SU-DHL-6 (cell line): Measurements from ENCODE around the gene ACTL10.

Source experiments
- H2AFZ ChIP-seq: fragments of 200-600 bp; sonication (generic); 2 replicates; pipeline ENCODE4 v1.6.1; 2014; ENCODE audit warnings: low read depth, mild to moderate bottlenecking, moderate library complexity, mixed read lengths, antibody characterized with exemption, low read length; ENCODE audit not compliant: severe bottlenecking
- H3F3A ChIP-seq: fragments of 200-600 bp; shearing (Covaris generic); 2 replicates; pipeline ENCODE4 v1.6.0; 2016; ENCODE audit warnings: antibody characterized with exemption, mild to moderate bottlenecking; ENCODE audit not compliant: insufficient read depth
- H3K27ac ChIP-seq: fragments of 200-600 bp; sonication (generic); 2 replicates; pipeline ENCODE4 v1.5.1; 2016; ENCODE audit warnings: low read depth, mild to moderate bottlenecking, low read length, moderate library complexity, mixed read lengths
- H3K27me3 ChIP-seq: fragments of 200-600 bp; sonication (generic), shearing (Covaris generic); 2 replicates; pipeline ENCODE4 v1.6.0; 2014; ENCODE audit warnings: mild to moderate bottlenecking, low read length
- H3K36me3 ChIP-seq: fragments of 200-600 bp; sonication (generic); 2 replicates; pipeline ENCODE4 v1.6.1; 2014; ENCODE audit warnings: mild to moderate bottlenecking, low read length, mixed read lengths
- H3K4me2 ChIP-seq: fragments of 300-600, 200-600 bp; shearing (Covaris generic), sonication (generic); 2 replicates; pipeline ENCODE4 v1.6.0; 2014; ENCODE audit warnings: low read length, low read depth, mild to moderate bottlenecking; ENCODE audit not compliant: poor library complexity, severe bottlenecking
- H3K4me3 ChIP-seq: fragments of 200-600 bp; sonication (generic); 2 replicates; pipeline ENCODE4 v1.5.1; 2014; ENCODE audit warnings: antibody characterized with exemption, low read length, mild to moderate bottlenecking, mixed read lengths; ENCODE audit not compliant: insufficient read depth, poor library complexity, severe bottlenecking
- H3K79me2 ChIP-seq: fragments of 200-600 bp; sonication (generic); 2 replicates; pipeline ENCODE4 v1.6.1; 2014; ENCODE audit warnings: mild to moderate bottlenecking, low read length, moderate library complexity; ENCODE audit not compliant: insufficient read depth
- H3K9ac ChIP-seq: fragments of 200-600 bp; sonication (generic); 2 replicates; pipeline ENCODE4 v1.7.0; 2014; ENCODE audit warnings: mild to moderate bottlenecking, low read length
- H3K9me2 ChIP-seq: fragments of 200-600 bp; sonication (generic); replicated peaks from 2 replicates; pipeline ENCODE4 v1.6.1; 2014; ENCODE audit warnings: low read length; ENCODE audit not compliant: insufficient read depth
- H3K9me3 ChIP-seq: fragments of 200-600 bp; sonication (generic); 2 replicates; pipeline ENCODE4 v1.6.1; 2014; ENCODE audit warnings: low read length, mixed read lengths; ENCODE audit not compliant: insufficient read depth
- H4K20me1 ChIP-seq: fragments of 200-600 bp; sonication (generic); 2 replicates; pipeline ENCODE4 v1.6.1; 2014; ENCODE audit warnings: low read depth, mild to moderate bottlenecking, antibody characterized with exemption, low read length, moderate library complexity, mixed read lengths
- CTCF ChIP-seq: fragments of 200-600 bp; sonication (generic); IDR thresholded peaks from one replicate; pipeline ENCODE4 v1.5.1; 2017; ENCODE audit warnings: antibody characterized with exemption, mild to moderate bottlenecking, low read length, moderate library complexity; ENCODE audit not compliant: insufficient read depth, poor library complexity, severe bottlenecking
- EZH2phosphoT487 ChIP-seq: fragments of 200-600 bp; sonication (generic), shearing (Covaris generic); conservative IDR thresholded peaks from 2 replicates; pipeline ENCODE4 v1.6.1; 2018; ENCODE audit warnings: mild to moderate bottlenecking, antibody characterized with exemption, low read length, moderate library complexity, mixed read lengths

ACTL10 gene

GRCh38 chr20:33688938-33689424, 22.2 kb downstream of the ACTL10 start:
- H3K27me3 ChIP-seq: no peaks in the 10 kb centered on the region
- H2AFZ ChIP-seq: no peak overlapping the region
- H3K9ac ChIP-seq: no peak overlapping the region
- no peaks in the 10 kb centered on the region for H3K9me3 ChIP-seq
- H3K36me3 ChIP-seq: no peaks in the 10 kb centered on the region
- H3K9me2 ChIP-seq: no peaks in the 10 kb centered on the region
- no peaks in the 10 kb centered on the region for H4K20me1 ChIP-seq
- TF ChIP-seq CTCF (no peak), EZH2phosphoT487 (no peak)
- H3K4me3 ChIP-seq: no peak overlapping the region
- no peak overlapping the region for H3K4me2 ChIP-seq
- H3K79me2 ChIP-seq: peaks cover 12% of the 10 kb centered on the region
- peaks cover 22% of the 10 kb centered on the region; the same call in 1 of the 2 replicates for H3F3A ChIP-seq
- H3K27ac ChIP-seq: no peak overlapping the region

- Histone ChIP-seq H3K4me3 (no peak overlapping the region), H3K9me3 (no peaks in the 10 kb centered on the region), H3K9ac (no peak overlapping the region), H3K4me2 (no peak overlapping the region), H3K27ac (no peak overlapping the region), H4K20me1 (no peaks in the 10 kb centered on the region), H3K27me3 (no peaks in the 10 kb centered on the region), H3K36me3 (no peaks in the 10 kb centered on the region), H2AFZ (no peak overlapping the region), H3F3A (peaks cover 17% of the 10 kb centered on the region; the same call in 1 of the 2 replicates), H3K79me2 (peaks cover 7% of the 10 kb centered on the region), H3K9me2 (no peaks in the 10 kb centered on the region)
- TF ChIP-seq CTCF: no peak
- no peak for TF ChIP-seq EZH2phosphoT487
Observed at GRCh38 chr20:33689493-33689892, 22.8 kb downstream of the ACTL10 start.

- no peak overlapping the region for H2AFZ ChIP-seq
- no peaks in the 10 kb centered on the region for H3K27me3 ChIP-seq
- H3K27ac ChIP-seq: no peak overlapping the region
- H3K9me2 ChIP-seq: no peaks in the 10 kb centered on the region
- no peak for TF ChIP-seq CTCF
- no peak for TF ChIP-seq EZH2phosphoT487
- H3K79me2 ChIP-seq: peaks cover 2% of the 10 kb centered on the region
- no peak overlapping the region for H3K9ac ChIP-seq
- H3K4me3 ChIP-seq: no peak overlapping the region
- H4K20me1 ChIP-seq: no peaks in the 10 kb centered on the region
- no peak overlapping the region for H3K4me2 ChIP-seq
- peaks cover 12% of the 10 kb centered on the region; the same call in 1 of the 2 replicates for H3F3A ChIP-seq
- no peaks in the 10 kb centered on the region for H3K9me3 ChIP-seq
- no peaks in the 10 kb centered on the region for H3K36me3 ChIP-seq
Observed at GRCh38 chr20:33689973-33690372, 23.2 kb downstream of the ACTL10 start.
